Occipital lobe (tissue), 2 donors: Measurements from ENCODE around the gene ARPIN. TPM values are rescaled to one million over a fixed set of nuclear protein-coding genes. Genes with fewer than 3 reads are reported as not detected.
"Not testable (repeated sequence)": the region's sequence is repeated elsewhere in the genome, so short reads cannot be mapped to it uniquely, and the experiment has no call there.

ENCODE experiments used
- DNase-seq: peaks from one replicate; lab custom pipeline; 2025; lab: John Stamatoyannopoulos, UW
- total RNA-seq: library from RNA; depleted of rRNA; stranded (reverse); fragments of >200 nt; gene quantifications from one replicate; pipeline ENCODE4 v1.2.3, GENCODE V29; 2014

The ARPIN gene
- total RNA-seq, result 15.9 TPM

DNA sequence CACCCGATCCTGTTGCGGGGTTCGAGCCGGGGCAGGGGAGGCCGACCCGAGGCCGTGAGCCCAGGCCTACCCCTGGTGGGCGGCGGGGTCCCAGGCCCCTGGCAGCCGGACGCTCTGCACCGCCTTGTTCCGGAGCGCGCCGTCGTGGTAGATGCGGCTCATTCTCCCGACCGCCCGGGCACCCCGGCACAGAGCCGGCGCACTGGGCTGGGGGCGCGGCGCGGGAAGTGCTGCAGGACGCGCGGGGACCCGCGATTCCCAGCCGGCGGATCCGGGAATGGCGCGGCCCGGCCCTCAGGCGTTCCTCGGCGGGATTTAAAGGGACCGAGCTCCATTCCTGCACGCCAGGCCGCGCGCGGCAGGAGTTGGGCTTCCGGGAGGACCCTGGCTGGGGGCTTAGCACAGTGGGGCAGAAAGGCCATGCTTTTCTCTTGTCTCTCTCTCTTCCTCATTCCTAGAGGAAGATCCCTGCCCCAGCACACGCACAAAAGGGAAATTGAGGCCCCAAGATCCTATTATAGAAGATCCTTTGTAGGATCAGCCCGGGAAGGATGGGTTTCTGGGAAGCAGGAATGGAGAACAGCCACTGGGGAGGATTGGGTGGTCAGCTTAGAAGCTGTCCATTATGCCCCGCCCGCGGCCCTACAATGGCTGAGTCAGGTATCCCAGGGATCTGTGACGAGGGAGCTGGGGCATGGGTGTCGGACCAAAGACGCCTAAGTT, at the start of gene ARPIN:
ARPIN (minus strand) TSS at position 279 of the 723 bp plus-strand sequence; CDS start at position 162, 117 bp downstream.
- peak; percentile 53 for DNase-seq

DNA sequence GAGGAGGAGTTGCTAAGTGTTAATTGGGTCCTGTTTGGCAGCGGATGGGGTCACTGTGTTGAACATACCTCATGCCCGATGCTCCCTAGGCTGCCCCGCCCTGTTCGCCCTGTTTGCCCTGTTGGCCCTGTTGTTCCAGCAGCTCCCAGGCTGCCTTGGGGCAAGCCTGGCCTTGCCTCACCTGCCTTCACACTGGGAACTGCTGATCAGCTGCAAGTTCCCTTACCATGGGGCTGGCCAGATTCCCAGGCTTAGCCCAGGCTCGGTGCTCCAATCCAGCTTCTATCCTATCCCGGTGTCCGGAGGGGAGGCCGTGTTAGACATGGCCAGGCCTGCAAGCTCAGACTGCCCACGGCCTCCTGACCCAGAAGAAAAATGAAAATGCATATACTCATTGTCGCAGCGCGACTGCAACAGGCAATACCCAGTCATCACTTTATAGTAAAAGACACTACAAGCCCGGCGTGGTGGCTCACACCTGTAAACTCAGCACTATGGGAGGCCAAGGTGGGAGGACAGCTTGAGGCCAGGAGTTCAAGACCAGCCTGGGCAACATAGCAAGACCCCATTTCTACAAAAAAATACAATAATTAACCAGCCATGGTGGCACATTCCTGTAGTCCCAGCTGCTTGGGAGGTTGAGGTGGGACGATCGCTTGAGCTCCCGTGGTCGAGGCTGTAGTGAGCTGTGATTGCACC, 45.5 kb upstream of the ARPIN start:
- DNase-seq, result no peak

DNA sequence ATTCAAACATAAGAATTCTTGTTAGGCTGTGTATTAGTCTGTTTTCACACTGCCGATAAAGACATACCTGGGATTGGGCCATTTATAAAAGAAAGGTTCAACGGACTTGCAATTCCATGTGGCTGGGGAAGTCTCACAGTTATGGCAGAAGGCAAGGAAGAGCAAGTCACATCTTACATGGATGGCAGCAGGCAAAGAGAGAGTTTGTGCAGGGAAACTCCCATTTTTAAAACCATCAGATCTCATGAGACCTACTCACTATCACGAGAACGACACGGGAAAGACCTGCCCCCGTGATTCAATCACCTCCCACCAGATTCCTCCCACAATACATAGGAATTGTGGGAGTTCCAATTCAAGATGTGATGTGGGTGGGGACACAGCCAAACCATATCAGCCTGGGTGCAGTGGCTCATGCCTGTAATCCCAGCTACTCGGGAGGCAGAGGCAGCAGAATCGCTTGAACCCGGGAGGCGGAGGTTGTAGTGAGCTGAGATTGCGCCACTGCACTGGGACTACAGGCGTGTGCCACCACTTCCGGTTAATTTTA, 42.8 kb upstream of the ARPIN start:
- not testable (repeated sequence) for DNase-seq

DNA sequence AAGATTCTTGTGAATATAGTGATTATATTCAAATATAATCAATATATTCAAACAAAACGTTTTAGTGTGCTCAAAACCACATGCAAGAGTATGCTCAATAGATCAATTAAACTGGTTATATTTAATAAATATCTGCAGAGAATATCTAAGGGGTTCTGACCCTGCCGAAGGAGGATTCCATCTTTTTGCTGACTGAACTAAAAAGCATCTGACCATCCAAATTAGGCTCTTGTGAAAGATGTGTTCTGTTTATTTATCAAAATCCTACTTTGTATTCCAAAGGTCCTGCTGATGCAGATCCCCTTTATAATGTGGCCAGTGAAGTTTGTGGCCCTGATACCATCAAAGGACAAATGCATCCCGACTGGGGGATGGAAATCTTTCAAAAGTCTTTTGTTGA, 41.8 kb upstream of the ARPIN start:
- DNase-seq, result no peak

DNA sequence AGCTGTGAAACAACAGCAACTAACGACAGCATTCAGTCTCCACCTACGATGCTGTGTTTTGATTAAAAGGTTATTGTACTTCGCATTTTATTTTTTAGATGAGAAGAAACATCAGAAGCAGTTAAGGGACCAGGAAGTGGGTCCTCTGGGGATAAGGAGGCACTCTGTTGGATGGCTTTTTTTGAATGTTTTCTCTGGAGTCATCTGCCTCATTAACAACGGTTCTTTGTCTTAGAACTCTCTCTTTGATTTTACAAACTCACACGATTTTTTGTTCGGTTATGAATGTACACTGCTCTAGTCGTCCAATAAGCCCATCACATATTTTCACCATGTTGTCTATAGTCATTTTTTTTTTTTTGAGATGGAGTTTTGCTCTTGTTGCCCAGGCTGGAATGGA, 36.0 kb upstream of the ARPIN start:
- no peak for DNase-seq

DNA sequence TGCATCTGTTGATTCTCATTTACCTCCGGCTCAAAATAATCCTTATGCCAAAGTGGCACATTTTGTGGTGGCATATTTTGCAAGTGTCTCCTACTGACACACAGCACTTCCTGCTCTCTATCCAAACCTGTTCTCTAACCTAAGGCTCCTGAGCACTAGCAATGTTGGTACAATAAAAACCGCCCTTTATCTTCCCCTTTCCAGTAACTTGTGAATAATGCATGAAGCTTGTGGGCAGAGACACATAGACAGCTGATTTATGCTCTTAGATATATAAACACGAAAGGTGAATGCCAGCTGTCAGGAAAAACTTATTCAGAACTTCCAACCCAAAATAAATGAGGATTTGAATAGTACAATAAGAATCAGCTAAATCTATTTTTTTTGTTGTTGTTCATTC, 34.6 kb upstream of the ARPIN start:
- DNase-seq, result no peak

DNA sequence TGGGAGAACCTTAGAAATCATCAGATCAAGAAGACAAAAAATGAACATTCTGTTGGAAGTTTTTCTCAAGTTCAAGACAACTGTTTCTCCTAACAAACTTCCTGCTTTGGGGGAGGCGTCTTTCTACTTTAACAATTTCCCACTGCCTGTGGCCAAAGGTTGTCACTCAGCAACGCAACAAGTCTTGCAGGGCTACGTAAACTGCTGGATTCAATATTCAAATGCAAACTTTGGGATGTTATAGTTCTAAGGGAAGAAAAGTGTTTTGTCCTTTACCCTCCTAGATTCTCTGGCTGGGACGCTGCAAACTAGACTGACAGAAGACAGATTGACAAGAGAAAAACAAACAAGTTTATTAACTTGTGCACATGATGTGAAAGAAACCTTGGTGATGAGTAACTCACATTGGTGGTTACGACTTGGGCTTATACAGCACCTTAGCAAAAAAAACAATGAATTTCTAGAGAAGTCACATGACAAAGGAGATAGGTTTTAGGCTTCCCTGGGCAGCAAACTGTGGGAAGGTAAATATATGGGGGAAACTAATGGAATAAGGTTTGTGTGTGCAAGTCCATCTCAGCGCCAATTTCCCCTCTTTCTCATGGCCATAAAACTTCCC, 34.0 kb upstream of the ARPIN start:
- no peak for DNase-seq

DNA sequence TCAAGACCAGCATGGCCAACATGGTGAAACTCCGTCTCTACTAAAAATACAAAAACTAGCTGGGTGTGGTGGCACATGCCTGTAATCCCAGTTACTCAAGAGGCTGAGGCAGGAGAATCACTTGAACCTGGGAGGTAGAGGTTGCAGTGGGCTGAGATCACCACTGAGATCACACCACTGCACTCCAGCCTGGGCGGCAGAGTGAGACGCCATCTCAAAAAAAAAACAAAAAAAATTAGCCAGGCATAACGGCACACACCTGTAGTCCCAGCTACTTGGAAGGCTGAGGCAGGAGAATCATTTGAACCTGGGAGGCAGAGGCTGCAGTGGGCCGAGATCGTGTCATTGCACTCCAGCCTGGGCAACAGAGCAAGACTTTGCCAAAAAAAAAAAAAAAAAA, 31.0 kb upstream of the ARPIN start:
- DNase-seq, result not testable (repeated sequence)

DNA sequence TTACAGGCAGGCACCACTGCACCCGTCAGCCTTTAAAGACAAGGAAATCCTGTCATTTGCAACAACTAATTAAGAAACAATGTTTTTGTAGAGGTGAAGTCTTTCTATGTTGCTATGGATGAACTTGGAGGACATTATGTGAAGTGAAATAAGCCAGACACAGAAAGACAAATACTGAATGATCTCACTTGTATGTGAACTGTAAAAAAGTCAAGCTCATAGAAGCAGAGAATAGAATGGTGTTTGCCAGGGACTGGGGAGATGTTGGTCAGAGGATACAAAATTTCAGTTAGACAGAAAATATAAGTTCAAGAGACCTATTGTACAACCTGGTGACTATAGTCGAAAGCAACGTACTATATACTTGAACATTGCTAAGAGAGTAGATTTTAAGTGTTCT, 27.2 kb upstream of the ARPIN start:
- no peak for DNase-seq

DNA sequence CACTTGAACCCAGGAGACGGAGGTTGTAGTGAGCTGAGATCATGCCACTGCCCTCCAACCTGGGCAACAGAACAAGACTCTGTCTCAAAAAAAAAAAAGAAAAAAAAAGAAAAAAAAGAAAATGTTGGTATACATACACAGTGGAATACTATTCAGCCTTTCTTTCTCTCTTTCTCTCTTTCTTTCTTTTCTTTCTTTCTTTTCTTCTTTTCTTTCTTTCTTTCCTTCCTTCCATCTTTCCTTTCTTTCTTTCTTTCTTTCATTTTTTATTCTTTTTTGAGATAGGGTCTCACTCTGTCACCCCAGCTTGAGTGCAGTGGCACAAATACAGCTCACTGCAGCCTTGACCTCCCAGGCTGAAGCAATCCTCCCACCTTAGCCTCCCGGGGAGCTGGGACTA, 26.6 kb upstream of the ARPIN start:
- not testable (repeated sequence) for DNase-seq

DNA sequence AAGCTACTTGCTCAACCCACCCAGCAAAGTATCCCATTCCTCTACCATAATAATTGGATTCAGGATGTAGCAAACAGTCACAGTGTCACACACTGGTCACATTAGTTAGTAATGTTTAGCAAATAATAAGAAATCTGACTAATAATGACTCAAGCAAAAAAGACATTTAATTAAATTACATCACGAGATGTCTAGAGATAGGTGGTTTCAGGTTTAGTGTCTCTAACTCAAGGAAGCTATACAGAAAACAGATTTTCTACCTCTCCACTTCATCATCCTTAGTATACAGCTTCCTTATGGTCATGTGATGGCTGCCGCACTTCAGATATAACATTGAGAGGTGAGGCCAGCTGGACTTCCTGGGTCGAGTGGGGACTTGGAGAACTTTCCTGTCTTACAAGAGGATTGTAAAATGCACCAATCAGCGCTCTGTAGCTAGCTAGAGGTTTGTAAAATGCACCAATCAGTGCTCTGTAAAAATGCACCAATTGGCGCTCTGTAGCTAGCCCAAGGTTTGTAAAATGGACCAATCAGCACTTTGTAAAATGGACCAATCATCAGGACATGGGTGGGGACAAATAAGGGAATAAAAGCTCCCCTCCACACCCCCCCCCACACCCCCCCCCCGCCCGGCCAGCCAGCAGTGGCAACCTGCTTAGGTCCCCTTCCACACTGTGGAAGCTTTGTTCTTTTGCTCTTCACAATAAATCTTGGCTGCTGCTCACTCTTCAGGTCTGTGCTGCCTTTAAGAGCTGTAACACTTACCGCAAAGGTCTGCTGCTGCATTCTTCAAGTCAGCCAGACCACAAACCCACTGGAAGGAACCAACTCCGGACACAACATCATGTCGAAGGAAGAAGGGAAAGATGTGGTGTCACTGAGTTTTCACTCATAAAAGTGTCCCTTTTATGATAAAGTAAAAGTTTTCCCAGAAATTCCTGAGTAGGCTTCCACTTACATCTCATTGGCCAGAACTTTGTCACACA, 24.9 kb upstream of the ARPIN start:
- DNase-seq, result no peak

DNA sequence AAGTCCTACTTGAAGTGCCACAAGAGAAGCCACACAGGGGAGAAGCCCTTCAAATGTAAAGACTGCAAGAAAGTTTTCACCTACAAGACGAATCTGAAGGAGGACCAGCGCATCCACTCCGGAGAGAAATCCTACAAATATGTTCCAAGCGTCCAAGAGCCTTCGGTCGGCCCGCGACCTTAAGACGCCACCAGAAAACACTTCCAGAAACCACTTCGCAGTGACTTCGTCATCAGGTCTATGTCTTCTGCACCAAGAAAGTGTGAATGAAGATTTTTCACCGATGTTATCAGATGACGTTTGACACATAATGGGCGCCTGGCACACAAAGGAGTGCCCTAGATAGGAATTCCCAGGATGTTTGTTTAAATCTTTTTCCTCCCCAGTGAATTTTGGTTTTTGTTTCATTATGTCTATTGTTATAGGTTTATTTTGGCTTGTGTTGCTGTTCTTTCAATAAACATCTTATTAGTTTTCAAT, 24.1 kb upstream of the ARPIN start:
- DNase-seq, result no peak

DNA sequence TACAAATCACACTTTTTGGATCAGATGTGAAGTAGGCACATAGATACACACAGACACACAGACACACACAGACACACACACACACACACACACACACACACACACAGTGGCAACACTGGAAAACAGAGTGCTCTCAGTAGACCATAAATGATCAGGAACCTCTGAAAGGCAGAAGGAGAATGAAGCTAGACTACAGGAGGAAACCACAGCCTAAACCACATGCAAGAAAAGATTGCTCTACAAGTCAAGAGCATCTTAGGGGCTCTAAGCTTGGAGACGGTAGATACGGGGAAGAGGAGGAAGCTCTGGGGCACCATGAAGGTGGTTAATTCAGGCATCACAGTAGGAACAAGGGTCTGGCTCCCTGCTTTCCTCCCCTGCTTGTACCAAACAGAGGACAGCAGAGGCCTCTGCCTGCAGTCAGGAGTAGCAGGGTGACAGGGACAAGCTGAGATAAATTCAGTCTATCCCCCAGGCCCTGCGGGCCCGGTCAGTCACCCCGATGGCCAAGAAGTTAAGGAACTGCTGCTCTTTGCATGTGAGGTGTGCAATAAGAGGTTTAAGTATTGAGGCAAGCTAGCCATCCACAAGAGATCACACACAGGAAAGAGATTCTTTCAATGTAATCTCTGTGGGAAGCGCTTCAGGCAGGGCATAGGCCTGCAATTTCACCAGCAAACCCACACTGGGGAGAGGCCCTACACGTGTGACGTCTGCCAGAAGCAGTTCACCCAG, 23.5 kb upstream of the ARPIN start:
- no peak for DNase-seq

DNA sequence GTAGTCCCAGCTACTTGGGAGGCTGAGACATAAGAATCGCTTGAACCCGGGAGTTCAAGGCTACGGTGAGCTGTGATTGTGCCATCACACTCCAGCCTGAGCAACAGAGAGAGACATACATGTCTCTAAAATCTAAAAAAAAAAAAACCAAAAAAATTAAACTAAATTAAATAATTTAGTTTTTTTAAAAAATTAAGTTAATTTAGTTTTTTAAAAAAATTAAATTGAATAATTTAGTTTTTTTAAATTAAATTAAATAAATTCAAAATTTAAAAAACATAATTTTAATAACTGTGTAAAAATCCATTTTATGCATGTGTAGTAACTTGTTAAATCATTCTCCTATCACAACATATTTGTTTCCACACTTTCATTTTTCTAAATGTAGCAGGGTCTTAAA, 20.1 kb upstream of the ARPIN start:
- no peak for DNase-seq

DNA sequence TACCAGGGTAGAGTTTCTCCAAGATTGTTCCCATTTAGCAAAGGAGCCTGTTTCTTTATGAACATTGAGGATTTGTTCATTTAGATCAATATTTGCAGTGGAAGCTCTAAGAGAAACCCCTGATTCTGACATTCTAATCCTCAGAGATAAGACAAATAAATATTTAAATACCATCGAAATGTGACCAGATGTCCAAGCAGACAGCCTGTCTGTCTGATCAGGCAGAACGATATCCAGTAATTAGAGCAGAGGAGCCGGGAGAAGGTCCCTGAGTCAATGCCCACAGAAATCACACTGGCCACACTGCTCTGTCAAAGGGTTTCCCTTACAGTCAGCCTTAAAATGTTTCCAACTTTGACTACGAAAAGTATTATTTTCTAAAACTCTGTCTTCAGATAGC, 15.7 kb upstream of the ARPIN start:
- DNase-seq, result no peak

DNA sequence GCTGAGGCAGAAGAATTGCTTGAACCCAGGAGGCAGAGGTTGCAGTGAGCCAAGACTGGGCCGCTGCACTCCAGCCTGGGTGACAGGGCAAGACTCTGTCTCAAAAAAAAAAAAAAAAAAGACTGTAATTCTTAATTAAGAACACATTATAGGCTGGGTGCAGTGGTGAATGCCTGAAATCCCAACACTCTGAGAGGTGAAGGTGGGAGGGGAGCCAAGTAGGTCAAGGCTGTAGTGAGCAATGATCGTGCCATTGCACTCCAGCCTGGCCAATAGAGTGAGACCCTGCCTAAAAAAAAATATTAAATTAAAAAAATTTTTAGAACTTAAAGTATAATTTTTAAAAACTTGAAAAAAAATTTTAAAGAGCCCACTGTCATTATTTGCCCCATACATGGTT, 13.4 kb upstream of the ARPIN start:
- no peak for DNase-seq

DNA sequence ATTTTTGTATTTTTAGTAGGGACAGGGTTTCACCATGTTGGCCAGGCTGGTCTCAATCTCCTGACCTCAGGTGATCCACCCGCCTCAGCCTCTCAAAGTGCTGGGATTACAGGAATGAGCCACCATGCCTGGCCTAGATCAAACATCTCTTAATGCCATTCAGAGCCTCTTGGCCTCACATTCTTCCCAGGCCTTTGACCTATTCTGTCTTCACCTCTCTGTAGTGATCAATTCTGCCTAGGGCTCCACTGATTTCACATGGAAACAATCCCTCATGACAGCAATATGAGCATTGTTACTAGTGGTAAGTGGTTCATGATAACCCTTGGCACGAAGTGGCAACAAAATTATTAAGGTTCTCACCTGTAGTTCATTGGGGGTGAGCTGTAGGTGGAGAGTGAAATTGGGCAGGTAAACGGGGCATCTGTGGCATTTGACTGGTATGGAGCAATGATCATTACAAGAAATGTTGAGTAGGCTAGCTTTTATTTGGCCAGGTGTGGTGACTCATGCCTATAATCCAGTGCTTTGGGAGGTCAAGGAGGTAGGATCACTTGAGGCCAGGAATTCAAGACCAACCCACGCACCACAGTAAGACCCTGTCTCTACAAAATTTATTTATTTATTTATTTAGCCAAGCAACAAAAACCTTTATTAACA, 4.8 kb upstream of the ARPIN start:
- no peak for DNase-seq

DNA sequence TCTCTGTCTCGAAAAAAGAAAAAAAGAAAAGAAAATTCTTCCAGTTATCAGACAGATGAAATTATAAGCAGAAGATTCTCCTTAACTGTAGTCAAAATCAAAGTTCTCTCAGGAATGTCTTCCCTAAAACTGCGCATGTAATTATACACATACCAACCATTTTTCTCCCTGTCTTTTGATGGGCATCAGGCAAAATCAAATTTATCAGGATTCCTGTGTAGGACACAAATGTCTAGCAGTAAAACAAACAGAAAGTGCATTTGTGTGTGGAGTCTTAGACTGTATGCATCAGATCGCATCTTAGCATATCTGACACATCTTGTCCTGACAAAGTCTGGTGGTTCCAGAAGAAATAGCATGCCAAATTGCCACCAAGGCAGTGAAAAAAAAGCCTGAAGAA, 3.9 kb upstream of the ARPIN start:
- DNase-seq, result no peak

DNA sequence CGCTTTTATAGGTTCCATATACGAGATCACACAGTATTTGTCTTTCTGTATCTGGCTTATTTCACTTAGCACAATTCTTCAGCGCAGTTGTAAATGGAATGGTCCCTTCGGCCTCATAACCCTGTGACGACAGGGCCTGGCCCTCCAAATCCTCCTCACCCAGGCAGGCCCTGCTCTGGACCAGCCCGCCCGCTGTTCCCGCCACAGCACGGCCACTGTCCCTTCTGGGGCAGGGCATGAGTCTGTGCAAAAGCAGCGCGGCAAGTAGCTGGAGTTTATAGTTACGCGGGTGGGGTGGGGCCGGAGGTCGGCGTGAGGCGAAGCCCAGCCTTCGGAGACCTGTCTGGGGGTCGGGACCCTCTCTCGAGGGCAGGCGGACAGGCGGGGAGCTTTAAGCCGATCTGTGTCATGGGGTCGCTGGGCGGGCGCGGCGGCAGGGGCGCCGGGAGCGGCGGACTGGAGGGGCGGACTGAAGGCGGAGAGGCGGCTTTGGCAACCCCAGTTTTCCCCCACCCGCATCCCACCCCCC, 543 bp downstream of the ARPIN start:
- DNase-seq, result peak; percentile 18
